Endometrium (tissue), 2 donors: ENCODE results near the gene SLC26A2.

Experiments
- FAIRE-seq: peaks from 2 replicates; lab custom pipeline; 2012; peaks lifted over from hg19 to GRCh38; lab: Jason Lieb, UNC
- donor health status: control.
- donor health status: control.

Gene SLC26A2

GRCh38 chr5:149962601-149963300 is 2.2 kb downstream of the SLC26A2 start:
- FAIRE-seq = no peak

DNA sequence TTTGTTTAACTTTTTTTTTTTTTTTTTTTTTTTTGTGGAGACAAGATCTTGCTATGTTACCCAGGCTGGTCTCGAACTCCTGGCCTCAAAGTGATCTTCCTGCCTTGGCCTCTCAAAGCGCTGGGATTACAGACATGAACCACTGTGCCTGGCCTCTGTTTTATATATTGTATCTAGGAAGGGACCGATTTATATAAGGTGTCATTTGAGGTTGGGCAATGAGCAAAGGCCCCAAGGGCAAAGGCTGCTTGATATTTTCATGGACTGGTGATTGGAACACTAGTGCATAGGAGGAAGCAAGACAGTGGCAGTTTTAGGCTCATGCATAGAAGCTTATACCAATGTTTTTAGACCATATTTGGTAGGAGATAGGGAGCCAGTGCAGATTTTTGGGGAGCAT is 3.2 kb downstream of the SLC26A2 start:
- FAIRE-seq = no peak

- no peak for FAIRE-seq
Measured at GRCh38 chr5:149966946-149967345, 6.4 kb downstream of the SLC26A2 start.

DNA sequence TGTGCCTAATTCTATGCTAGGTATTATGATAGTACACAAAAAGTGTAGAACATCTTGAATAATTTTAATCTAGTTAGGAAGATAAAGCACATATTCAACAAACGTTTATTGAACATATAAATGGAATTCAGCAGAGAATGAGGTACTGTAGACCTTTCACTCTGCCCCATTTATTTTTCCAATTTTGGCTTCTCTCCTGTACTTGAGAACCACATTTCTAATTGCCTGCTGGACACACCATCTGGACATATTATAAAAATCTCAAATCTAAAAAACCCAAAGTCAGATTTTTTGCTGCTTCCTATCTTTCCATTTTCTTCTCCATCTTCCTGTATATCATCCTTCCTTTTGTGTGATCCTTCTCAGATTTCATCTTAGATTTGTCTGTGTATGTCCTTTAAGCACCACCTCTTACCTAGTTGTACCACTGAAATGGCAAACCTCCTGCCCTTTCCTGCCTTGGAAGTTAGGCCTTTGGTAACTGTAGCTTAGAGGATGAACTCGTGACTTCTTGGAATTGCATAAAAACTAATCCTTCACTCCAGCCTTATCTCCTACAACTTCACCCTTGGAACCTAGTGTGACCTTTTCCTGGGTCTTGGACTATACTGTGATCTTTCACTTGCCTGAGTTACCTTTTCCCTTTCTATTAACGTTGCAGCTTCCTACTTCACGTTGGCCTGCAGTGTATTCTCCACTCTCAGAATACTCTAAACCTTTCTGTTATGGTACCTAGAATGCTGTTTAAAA is 8.8 kb downstream of the SLC26A2 start:
- no peak for FAIRE-seq

DNA sequence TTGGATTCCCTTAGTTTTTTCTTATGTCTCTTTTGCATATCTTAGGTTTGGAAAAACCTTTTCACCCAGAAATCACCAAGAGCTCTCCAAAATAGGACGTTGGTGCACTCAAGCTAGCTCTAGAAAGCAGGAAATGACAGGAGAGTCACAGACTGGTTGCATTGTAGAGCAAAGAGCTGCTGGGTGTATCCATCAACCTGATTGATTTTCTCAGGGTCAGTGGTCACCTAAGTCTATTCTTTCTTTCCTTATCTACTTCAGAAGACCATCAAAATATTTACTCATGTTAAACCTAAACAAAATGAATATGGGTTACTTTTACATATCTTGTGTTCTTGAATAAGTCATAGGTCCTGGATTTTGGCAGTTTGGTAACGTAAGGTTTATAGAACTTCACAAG is 14.9 kb downstream of the SLC26A2 start:
- no peak for FAIRE-seq

- FAIRE-seq = no peak
Measured at GRCh38 chr5:149979896-149980295, 19.3 kb downstream of the SLC26A2 start.

DNA sequence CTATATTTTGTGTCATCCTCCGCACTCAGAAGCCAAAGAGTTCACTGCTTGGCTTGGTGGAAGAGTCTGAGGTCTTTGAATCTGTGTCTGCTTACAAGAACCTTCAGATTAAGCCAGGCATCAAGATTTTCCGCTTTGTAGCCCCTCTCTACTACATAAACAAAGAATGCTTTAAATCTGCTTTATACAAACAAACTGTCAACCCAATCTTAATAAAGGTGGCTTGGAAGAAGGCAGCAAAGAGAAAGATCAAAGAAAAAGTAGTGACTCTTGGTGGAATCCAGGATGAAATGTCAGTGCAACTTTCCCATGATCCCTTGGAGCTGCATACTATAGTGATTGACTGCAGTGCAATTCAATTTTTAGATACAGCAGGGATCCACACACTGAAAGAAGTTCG is 20.6 kb downstream of the SLC26A2 start:
- no peak for FAIRE-seq

DNA sequence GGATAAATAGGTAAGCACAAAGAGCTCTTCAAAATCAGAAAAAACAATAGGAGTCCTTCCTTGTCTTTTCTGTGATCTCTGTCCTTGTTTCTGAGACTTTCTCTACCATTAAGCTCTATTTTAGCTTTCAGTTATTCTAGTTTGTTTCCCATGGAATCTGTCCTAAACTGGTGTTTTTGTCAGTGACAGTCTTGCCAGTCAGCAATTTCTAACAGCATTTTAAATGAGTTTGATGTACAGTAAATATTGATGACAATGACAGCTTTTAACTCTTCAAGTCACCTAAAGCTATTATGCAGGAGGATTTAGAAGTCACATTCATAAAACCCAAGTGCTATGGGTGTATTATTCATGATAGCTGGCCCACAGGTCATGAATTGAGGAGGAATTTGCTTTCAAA is 21.9 kb downstream of the SLC26A2 start:
- no peak for FAIRE-seq

GRCh38 chr5:149988126-149988525 is 27.6 kb downstream of the SLC26A2 start:
- FAIRE-seq = no peak

- peak; percentile 74 for FAIRE-seq
Measured at GRCh38 chr5:149990518-149991376, 30.2 kb downstream of the SLC26A2 start.

GRCh38 chr5:149993471-149993870 is 32.9 kb downstream of the SLC26A2 start:
- no peak for FAIRE-seq

- no peak for FAIRE-seq
Measured at GRCh38 chr5:149995385-149996204, 35.0 kb downstream of the SLC26A2 start.

GRCh38 chr5:149996205-149996890 is 35.8 kb downstream of the SLC26A2 start:
- no peak for FAIRE-seq

- FAIRE-seq = no peak
Measured at GRCh38 chr5:149998281-149998680, 37.7 kb downstream of the SLC26A2 start.

DNA sequence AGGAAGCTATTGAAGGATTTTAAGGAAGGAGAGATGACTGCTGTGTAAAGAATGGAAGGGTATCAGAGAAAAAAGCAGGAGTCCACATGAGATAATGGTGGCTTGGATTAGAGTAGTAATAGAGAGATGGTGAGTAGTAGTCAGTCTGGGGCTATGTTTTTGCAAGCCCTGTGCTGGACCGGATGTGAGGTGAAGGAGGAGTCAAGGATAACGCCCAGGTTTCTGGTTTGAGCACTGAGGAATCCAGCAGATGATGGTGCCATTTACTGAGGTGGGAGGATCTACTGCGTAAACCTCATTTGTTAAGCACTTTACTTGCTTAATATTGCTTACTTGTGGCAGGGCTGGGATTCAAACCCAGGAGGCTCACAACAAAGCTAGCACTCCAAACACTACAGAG is 38.8 kb downstream of the SLC26A2 start:
- FAIRE-seq = no peak

DNA sequence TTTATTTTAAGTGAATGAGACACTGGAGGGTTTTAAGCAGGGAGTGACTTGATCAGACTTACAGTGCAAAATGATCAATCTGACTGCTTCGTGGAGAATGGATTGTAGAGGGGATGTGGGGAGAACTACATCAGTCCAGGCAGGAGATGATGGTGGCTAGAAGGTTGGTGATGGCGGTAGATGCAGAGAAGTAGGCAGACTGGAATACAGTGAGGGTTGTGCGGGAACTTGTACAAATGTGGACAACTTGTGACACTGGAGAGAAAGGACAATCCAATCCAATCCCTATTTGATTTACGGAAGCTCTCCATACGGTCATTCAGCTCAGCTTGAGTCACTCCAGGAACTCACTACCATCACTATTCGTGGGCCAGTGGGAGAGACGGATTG is 39.3 kb downstream of the SLC26A2 start:
- no peak for FAIRE-seq

DNA sequence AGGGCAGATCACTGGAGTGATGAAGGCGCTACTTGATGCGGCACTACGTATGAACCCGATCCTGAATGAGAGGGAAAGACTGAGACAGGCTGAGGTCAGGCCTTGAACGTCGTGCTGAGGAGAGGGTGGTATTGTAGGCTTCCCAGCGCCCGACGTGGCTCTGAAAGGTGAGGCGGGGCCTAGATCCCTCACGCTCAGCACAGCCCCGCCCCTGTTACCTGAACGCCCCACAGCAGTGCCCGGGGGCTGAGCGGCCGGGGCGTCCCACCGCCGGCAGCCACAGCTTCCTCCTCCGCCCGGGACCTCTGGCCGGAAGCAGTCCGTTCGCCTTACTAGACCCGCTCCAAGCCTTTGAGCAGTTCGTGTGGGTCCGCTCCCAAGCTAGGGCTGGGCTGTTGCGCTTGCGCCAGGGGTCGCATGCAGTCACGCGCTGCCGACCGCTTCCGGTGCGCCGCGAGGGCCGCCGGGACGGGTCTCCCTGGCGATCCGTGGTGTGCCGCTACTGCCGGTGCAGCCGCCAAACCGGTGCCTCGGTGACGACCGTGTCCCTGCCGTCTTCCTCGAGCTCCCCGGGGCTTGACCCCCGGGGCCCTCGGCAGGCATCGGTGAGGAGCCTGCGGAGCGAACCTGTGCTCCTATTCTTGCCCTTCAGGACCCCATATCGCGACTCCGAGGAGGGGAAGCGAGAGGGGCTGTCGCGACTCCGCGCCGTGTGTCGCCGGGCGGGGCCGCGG is 39.9 kb downstream of the SLC26A2 start, which contains the start of the genes HMGXB3 and TIGD6:
Gene HMGXB3 (plus strand): TSS at position 484 of the 734 bp plus-strand sequence. CDS start 4,114 bp downstream, outside the sequence.
Gene TIGD6 (minus strand): TSS at position 399 of the 734 bp plus-strand sequence. CDS start 4,306 bp downstream, outside the sequence.
- no peak for FAIRE-seq

GRCh38 chr5:150000990-150001659 is 40.6 kb downstream of the SLC26A2 start:
- FAIRE-seq = no peak

DNA sequence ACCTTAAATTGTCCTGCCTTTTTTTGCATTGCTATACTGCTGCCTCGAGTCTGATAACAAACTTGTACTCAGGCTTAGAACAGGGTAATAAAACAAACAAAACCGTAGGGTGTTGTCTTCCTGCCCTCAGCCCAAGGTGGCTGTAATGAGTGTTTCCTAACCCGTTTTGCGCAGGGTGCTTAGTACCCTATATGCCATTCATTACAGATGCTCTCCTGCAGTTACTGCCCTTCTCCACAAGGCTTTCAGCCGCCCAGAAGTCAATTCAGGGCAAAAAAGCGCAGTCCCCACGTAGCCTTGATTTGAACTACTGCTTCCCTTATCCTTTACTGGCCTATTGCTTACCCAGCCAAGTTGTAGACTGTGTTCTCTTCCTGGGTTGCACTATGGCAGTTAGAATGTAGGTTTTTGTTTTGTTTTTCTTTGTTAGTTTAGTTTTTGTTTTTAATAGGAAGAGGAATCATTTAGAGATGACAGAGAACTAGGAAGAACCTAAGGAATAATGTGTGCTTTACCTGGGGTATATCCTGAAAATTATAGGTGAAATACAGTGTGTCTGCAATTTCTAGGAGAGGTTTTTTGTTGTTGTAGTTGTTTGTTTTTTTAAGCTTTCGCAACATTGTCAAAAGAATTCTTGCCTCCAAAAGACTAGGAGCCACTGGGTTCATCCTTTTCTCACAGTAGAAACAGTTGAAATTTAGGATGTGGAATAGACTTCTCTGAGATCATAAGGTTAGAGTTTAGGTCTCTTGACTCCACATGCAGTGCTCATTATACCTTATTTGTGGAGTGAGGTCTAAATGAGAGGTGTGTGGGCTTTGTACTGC is 41.3 kb downstream of the SLC26A2 start:
- FAIRE-seq = no peak
